ENCODE measurements around the gene SLC66A2.
A peak's percentile ranks its signal among the peaks of the same experiment; 100 is the strongest.
"Not testable (repeated sequence)": the region's sequence is repeated elsewhere in the genome, so short reads cannot be mapped to it uniquely, and the experiment has no call there.

Gene SLC66A2

DNA sequence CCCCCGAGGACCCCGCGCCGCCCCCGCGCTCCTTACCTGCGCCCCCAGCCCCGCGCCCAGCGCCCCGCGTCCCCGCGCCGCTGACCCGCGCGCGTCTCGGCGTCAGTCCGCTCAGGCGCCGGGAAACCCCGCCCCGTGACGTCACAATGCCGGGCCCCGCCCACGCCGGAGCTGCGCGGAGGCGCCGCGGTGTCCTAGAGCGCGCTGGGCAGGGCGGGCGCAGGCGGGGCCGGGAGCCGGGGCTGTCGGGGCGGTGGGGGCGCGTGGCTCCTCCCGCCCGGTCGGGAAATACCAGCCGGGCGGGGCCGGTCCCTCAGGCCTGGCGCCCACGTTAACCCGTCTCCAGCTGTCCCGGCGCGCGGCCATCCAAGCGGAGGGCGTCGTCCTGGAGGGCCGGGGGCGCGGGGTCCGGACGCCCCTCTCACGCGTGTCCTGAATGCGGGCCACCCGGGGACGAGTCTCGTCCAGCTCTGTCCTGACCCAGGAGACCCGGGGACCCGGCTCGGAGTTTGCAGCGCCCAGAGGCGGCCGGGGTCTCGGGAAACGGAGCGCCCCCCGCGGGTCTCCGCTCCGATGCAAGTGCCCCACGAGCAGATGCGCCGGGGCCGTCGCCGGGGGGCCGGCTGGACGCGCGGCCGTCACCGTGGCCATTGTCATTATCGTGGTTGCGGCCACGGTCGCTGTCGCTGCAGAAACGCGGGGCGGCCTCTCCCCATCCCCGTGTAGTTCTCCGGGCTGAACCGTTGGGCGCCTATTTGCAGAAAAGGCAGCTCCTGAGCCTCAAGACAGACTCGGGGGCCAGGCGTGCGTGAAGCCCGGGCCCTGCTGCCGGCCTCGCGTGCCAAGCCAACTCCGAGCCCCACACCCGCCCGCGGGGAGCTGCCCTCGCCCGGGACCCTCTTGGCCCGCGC lies at the start of gene SLC66A2:
Gene SLC66A2, minus strand, starts transcription at position 109 of the 911 bp plus-strand sequence. CDS start 727 bp downstream, outside the sequence.
- peak; percentile 98 for DNase-seq

DNA sequence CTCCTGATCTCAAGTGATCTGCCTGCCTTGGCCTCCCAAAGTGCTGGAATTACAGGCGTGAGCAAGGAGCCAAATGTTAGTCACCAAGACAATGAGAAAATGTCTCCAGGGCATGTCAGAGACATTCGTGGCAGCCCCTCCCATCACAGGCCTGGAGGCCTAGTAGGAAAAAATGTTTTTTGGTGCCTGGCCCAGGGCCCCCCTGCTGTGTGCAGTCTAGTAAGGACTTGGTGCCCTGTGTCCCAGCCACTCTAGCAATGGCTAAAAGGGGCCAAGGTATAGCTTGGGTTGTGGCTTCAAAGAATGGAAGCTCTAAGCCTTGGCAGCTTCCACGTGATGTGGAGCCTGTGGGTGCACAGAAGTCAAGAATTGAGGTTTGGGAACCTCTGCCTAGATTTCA lies 49.4 kb upstream of the SLC66A2 start:
- DNase-seq, result no peak

DNA sequence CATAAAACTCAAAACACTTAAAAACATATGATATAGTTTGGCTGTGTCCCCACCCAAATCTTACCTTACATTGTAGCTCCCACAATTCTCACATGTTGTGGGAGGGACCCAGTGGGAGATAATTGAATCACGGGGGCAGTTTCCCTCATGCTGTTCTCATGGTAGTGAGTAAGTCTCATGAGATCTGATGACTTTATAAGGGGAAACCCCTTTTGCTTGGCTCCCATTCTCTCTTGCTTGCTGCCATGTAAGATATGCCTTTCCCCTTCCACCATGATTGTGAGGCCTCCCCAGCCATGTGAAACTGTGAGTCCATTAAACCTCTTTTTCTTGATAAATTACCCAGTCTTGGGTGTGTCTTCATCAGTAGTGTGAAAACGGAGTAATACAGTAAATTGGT lies 48.2 kb upstream of the SLC66A2 start:
- DNase-seq, result not testable (repeated sequence)

DNA sequence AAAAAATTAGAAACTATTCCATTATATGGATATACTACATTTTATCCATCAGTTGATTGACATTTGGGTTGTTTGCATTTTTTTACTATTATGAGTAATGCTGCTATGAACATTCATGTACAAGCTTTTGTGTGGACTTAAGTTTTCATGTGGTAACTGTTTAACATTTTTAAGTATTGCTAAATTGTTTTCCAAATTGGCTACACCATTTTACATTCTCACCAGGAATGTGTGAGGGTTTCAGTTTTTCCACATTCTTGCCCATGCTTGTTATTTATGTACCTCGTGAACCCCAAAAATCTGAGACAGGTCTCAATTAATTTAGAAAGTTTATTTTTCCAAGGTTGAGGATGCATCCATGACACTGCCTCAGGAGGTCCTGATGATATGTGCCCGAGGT lies 40.0 kb upstream of the SLC66A2 start:
- DNase-seq, result no peak

DNA sequence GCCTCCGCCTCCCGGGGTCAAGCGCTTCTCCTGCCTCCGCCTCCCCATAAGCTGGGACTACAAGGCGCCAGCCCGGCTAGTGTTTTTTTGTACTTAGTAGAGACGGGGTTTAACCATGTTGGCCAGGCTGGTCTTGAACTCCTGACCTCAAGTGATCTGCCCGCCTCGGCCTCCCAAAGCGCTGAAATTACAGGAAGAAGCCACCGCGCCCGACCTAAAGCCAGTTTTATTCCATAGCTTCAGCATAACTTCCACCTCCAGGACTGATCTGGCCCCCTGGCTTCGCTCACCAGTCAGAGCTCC lies 37.7 kb upstream of the SLC66A2 start:
- no peak for DNase-seq

DNA sequence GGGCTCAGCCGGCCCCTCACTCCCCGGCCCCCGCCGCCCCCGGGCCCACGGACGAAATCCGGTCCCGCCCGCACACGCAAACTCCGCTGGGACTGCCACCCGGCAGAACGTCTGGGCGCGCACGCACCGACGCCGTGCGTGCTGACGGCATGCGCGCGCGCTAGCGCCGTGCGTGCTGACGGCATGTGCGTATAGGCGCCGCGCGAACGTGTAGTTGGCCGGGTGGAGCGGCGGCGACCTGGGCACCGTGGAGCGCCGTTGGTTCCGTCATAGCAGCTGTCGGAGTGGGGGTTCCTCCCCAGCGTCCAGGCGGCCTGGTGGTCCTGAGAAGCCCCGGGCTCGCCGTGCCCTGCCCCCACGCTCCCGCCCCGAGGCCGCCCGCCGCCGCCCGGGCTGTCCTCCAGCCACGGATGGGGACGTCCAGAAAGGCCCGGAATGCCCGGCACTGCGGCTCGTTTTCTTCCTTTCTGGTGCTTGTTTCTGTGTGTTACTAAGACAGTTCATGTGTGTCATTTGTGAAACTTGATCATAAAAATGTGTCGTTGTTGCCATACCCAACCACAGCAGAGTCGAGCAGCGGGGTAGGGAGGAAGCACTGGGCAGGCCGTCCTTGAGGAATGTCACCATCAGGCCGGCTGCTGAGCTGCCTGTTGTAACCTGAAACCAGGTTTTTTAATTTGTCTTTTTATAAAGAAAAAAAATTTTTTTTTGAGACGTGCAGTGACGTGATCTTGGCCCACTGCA lies 37.2 kb upstream of the SLC66A2 start, which contains the start of gene TXNL4A:
Gene TXNL4A, minus strand, starts transcription at position 113 of the 744 bp plus-strand sequence. CDS start 171 bp downstream, outside the sequence.
- peak; percentile 94 for DNase-seq

DNA sequence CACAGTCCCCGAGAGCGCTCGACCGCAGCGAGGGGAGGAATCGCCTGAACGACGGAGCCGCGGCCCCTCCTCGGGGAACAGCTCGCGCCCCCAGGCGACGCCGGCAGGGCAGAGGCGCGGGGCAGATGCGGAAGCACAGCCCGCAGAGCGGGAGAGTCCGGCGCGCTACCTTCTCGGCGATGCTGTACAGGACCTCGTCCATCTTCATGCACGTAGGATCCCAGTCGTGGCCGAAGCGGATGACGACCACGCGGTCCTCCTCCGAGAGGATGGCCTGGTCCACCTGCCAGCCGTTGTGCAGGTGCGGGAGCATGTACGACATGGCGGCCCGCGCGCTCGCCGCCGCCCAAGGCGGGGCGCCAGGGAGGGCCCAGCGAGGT lies 36.6 kb upstream of the SLC66A2 start:
- peak; percentile 88 for DNase-seq

DNA sequence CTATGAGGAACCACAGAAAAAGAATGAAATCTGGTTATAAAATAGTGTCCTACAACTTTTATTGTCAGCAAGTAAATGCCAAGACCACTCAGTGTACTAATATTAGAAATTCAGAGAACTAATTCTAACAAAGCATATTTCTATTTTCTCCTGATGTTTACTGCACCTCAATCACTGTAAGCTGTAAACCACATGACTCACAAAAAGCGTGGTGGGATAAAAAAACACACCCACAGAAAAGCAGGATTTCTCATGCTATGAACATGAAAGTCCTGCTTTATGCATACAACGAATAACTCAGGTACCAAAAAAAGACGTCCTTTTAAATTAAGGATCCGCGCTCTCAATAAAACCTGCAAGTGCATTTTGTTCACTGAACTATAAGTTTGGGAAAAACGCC lies 36.1 kb upstream of the SLC66A2 start:
- DNase-seq, result no peak

DNA sequence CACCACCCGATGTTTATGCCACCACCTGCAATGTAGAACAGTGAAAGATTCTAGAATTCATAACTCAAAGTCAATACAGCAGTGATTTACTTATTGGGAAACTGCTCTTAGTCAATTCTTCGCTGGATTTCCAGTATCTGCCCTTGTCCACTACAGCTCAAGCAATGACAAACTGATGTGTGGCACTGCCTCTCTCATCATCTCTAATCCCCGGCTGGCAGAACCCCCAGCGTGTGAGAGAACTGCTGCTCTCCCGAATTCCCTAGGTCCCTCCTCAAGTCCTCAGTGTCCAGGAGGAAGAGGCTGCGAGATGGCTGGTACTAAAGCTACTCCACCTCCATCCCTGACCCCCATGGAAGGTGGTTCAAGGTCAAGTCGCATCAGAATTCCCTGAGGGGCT lies 35.3 kb upstream of the SLC66A2 start:
- DNase-seq, result no peak

DNA sequence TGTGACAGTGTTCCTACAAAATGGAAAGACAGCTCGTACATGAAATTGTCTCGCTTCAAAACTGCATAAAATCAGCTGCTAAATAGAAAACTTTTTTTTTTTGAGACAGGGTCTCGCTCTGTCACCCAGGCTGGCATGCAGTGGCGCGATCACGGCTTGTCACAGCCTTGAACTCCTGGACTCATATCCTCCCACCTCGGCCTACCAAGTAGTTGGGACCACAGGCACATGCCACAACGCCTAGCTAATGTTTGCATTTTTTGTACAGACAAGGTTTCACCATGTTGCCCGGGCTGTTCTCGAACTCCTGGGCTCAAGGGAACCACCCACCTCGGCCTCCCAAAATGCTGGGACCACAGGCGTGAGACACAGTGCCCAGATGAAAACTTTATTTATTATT lies 33.7 kb upstream of the SLC66A2 start:
- DNase-seq, result no peak

DNA sequence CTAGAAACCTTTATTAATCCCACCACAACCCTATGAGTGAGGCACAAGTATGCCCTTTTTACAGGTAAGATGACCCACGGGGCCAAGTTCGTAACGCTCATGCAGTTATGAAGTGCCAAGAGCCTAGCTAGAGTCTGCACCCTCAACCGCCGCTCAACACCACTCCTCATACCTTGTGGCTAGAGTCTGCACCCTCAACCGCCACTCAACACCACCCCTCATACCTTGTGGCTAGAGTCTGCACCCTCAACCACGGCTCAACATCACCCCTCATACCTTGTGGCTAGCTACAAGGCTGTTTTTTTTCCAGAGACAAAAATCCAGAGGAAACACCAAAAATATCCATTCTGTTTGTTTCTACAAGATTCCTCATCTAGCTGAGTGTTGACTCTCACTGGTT lies 32.3 kb upstream of the SLC66A2 start:
- no peak for DNase-seq

DNA sequence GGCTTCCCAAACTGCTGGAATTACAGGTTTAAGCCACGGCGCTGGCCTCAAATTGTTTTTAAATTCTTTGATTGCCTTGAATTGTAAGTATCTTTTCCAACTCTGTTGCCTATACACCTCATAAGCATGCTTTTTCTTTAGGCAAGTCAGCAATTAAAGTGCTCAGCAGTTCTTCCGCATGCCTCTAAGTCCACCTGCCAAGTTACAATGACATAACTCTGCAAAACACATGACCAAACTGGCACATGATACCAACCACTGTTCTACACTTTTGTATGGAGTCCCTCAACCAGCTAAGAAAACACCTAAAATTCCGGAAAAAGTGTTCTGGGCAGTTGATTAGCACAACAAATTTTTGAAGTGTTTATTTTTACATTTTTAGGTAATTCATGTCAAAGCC lies 31.8 kb upstream of the SLC66A2 start:
- no peak for DNase-seq

DNA sequence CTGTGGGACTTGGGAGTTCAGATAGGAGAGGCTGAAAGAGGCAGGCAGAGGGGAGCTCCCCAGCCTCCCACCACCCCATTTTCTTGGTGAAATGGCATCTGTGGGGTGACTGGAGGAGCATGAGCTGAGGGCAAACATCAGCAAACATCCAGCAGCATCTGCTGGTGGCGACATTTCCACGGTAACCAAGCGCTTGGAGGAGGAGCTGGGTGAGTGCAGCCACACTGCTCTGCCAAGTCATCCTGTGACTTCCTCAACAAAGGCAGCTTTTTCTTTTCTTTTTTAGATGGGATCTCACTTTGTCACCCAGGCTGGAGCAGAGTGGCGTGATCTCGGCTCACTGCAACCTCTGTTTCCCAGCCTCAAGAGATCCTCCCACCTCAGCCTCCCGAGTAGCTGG lies 31.3 kb upstream of the SLC66A2 start:
- no peak for DNase-seq

DNA sequence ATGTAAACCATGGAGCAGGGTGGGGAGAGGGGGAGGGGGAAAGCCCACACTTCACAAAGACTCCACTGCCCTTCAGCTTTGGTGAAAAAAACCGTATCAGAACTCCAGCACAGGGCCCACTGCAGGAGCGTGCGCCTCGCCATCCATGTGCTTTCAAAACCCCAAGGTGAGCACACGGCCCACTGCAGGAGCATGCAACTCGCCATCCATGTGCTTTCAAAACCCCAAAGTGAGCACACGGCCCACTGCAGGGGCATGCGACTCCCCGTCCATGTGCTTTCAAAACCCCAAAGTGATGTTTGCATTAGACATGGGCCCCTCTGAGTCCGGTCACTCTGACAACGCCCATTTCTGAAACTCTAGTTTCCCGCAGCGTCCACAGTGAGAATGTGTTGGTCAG lies 29.1 kb upstream of the SLC66A2 start:
- DNase-seq, result no peak

DNA sequence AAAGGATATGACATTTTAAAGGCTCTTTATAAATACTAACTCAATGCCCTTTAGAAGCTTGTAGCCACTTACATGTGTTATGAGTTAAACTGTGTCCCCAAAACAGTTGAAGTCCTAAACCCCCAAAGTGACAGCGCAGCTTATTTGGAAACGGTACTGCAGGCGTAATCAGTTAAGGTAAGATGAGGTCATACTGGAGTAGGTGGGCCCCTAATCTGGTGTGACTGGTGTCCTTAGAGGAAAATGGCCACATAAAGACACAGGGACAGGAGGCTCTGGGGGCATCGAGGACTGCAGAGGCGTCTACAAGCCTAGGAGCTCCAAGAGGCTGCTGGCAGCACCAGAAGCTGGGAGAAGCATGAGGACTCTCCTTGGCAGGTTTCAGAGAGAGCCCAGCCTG lies 28.4 kb upstream of the SLC66A2 start:
- DNase-seq, result no peak

DNA sequence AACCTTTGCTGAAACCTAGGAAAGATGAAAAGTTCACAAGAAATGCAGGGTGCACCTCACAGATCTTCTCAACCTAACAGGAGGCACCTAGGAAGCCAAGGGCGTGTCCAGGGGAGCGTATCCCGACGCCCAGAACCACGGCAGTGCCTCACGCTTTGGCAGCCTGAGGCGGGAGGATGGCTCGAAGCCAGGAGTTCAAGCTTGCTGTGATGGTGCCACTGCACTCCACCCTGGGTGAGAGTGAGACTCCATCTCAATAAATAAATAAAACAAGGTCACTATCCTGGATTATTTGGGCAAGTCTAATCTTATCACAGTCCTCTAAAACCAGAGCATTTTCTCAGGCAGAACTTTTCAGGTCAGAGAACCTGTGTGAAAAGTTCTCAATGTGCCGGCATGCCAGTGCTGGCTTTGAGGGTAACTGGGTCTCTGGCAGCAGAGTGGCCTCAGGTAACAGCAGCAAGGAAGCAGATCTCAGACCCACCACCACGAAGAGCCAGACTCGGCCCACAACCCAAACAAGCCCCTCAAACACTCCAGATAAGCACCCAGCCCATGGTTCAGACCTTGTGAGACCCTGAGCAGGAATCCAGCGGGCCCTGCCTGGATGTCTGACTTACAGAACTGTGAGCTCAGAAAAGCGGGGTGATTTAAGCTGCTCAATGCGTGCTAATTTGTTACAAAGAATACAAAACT lies 24.7 kb upstream of the SLC66A2 start:
- DNase-seq, result no peak

DNA sequence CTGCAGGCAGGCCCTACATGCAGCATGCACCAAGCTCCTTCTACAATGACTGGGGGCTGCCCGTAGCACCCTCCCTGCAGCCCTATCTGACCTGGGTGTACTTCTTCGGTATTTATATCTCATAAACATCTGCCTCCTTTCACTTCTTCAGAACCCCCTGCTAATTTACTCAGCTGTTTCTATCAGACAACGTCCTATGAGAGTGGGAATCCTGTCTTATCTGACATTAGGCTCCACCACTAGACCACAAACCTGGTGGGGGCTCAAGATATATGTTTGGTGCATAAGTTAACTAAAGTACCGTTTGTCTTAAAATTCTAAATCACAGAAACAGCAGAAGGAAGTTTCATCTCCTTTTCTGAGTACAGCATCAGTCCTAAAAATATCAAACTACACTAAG lies 23.6 kb upstream of the SLC66A2 start:
- DNase-seq, result no peak

DNA sequence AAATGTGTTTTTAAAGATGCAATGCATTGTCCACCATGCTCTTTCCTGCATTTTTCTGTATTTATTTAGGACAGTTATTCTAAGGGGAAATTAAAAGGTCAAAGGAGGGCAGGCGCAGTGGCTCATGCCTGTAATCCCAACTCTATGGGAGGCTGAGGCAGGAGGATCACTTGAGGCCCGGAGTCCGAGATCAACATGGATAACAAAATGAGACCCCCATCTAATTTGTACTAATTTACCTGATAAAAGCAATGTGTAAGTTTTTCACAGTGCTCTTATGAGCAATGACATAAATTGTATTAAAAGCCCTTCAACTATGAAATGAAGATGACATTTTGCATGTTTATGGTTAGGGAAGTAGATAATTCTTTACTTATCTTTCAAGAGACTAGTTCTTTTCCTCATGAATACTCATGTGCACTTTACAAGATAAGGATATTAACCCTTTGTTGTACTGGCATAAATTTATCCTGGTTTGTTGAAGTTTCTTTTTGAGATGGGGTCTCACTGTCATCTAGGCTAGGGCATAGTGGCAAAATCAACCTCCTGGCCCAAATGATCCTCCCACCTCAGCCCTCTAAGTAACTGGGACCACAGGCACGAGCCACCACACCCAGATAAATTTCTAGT lies 22.7 kb upstream of the SLC66A2 start:
- DNase-seq, result no peak

DNA sequence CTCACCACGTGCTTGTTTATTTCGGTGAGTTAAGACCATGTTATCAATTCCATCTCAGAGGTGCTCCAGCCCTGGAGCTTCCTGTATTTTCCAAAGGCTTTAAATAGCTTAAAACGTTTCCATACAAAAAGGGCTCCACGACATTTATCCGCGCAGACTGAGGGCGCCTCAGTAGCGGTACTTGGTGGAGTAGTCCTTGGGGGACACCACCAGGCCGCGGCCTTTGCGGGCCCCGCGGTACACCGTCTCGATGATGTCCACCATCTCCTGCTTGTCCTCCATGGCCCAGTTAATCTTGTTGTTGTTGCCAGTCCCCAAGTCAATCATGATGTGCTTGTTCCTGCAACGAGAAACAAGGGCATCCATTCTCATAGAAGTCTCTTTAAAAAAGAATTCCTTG lies 22.1 kb upstream of the SLC66A2 start:
- no peak for DNase-seq

DNA sequence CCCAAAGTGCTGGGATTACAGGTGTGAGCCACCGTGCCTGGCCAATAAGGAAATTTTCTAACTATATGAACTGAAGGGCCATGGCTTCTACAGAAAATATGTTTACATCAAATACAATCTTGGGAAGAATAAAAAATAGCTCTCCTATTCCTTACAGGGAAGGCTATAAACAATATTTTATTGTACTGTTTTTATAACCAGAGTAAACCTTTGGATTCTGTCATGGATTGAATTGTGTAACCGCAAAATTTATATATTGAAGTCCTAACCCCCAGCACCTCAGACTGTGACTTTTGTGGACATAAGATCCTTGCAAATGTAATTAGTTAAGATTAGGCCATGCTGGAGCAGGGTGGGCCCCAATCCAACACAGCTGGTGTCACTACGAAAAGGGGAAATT lies 21.3 kb upstream of the SLC66A2 start:
- no peak for DNase-seq

DNA sequence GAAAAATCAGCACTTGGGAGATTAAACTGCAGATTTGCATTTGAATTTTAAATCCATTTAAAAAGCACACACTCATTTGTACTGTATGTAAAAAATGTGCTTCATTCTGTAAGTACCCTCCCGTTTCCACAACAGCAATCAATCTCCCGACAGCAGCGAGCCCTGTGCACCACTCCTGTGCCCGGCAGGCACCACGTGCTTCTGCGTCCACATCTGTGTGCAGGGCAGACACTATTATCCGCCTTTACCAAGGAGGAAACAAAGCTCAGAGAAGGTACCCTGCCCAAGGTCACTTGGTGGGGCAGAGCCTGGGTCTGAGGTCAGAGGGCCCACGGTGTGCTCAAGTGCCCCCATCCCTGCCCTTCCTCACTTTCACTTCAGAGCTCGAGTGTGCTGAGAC lies 20.5 kb upstream of the SLC66A2 start:
- DNase-seq, result no peak

DNA sequence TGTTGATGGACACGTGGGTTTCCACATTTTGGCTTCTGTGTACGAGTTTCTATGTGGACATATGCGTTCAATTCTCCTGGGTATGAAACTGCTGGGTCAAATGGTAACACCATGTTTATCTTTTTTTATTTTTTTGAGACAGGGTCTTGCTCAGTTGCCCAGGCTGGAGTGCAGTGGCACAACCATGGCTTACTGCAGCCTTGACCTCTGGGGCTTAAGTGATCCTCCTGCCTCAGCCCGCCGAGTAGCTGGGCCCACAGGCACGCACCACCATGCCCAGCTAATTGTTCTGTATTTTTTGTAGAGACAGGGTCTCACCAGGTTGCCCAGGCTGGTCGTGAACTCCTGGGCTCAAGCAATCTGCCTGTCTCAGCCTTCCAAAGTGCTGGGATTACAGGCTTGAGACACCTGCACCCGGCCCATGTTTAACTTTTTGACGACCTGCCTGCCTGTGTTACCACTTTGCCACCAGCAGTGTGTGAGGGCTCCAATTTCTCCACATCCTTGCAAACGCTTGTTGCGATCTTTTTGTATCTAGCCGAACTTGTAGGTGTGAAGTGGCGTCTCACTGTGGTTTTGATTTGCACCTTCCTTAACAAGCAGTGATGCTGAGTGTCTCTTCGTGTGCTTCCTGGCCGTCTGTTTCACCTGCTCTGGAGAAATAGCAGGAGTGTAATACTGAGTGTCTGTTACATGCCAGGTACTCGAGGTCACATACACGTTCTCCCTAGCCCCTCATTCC lies 19.9 kb upstream of the SLC66A2 start:
- DNase-seq, result peak; percentile 30
